Subcutaneous adipose tissue (tissue), 4 donors: Measurements from ENCODE around the gene ROPN1. TPM values are rescaled to one million over a fixed set of nuclear protein-coding genes. Genes with fewer than 3 reads are reported as not detected.
"Not testable (repeated sequence)": the region's sequence is repeated elsewhere in the genome, so short reads cannot be mapped to it uniquely, and the experiment has no call there.

Experiments used
- CTCF ChIP-seq: fragments of 450-650 bp; IDR thresholded peaks from one replicate; pipeline ENCODE4 v1.5.1; 2016; ENCODE audit warnings: low read depth, mild to moderate bottlenecking, control low read depth, antibody characterized with exemption, moderate library complexity
- total RNA-seq, 4 donors: library from RNA; depleted of rRNA; stranded (reverse); fragments of >200 nt; gene quantifications; one replicate each; pipeline ENCODE4 v1.1.0, GENCODE V29; 2016

Gene ROPN1
- total RNA-seq = not detected

- not testable (repeated sequence) for TF ChIP-seq CTCF
These were observed at the start of gene ROPN1 for GRCh38 chr3:123991730-123992588. TSS of gene ROPN1 (minus strand) at chr3:123992124. CDS start at chr3:123980481, 11,643 bp downstream.

GRCh38 chr3:124041553-124041952, 49.6 kb upstream of the ROPN1 start:
- TF ChIP-seq CTCF = no peak

GRCh38 chr3:124037326-124037725, 45.4 kb upstream of the ROPN1 start:
- TF ChIP-seq CTCF = no peak

GRCh38 chr3:124035463-124036121, 43.7 kb upstream of the ROPN1 start:
- no peak for TF ChIP-seq CTCF

- no peak for TF ChIP-seq CTCF
These were observed 42.9 kb upstream of the ROPN1 start for GRCh38 chr3:124034844-124035152.

GRCh38 chr3:124034016-124034843, 42.3 kb upstream of the ROPN1 start:
- TF ChIP-seq CTCF = no peak
